NCI-H226 (cell line): Measurements from ENCODE around the gene ADGRF4.
"Not testable (repeated sequence)": the region's sequence is repeated elsewhere in the genome, so short reads cannot be mapped to it uniquely, and the experiment has no call there.

Experiments used
- DNase-seq: peaks from one replicate; pipeline ENCODE4 v3.0.0-alpha.2; 2015

Gene ADGRF4

GRCh38 chr6:47740714-47741113 is 42.3 kb downstream of the ADGRF4 start:
- DNase-seq, result no peak

GRCh38 chr6:47741807-47742206 is 43.4 kb downstream of the ADGRF4 start:
- peak; percentile 66 for DNase-seq

GRCh38 chr6:47743744-47744143 is 45.4 kb downstream of the ADGRF4 start:
- DNase-seq, result peak; percentile 52

GRCh38 chr6:47745269-47745668 is 46.9 kb downstream of the ADGRF4 start:
- not testable (repeated sequence) for DNase-seq

GRCh38 chr6:47749757-47750156 is 51.4 kb downstream of the ADGRF4 start:
- no peak for DNase-seq

GRCh38 chr6:47752801-47753200 is 54.4 kb downstream of the ADGRF4 start:
- DNase-seq, result no peak

- DNase-seq, result no peak
Measured at GRCh38 chr6:47759364-47759763, 61.0 kb downstream of the ADGRF4 start.

- no peak for DNase-seq
Measured at GRCh38 chr6:47762502-47762901, 64.1 kb downstream of the ADGRF4 start.

- DNase-seq, result no peak
Measured at GRCh38 chr6:47766445-47766844, 68.1 kb downstream of the ADGRF4 start.

- DNase-seq, result no peak
Measured at GRCh38 chr6:47767102-47767501, 68.7 kb downstream of the ADGRF4 start.

GRCh38 chr6:47769982-47770381 is 71.6 kb downstream of the ADGRF4 start:
- no peak for DNase-seq
